Psoas muscle (tissue), 8 donors: ENCODE results near the gene PAPPA. TPM values are rescaled to one million over a fixed set of nuclear protein-coding genes. Genes with fewer than 3 reads are reported as not detected.

Experiments used
- ATAC-seq, 4 donors: fragments of 200-7000 bp; cut with Tn5 transposase; one replicate each; pipeline ENCODE4 v1.9.1; 2020; ENCODE audit warnings: moderate library complexity in 3 of 4, mild to moderate bottlenecking in 2 of 4
- DNase-seq, 2 donors: peaks; one replicate each; pipeline ENCODE4 v3.0.0-alpha.2; 2020
- H3K27ac ChIP-seq: fragments of 200-600 bp; one replicate; pipeline ENCODE4 v1.8.0; 2022
- H3K27me3 ChIP-seq, 3 donors: fragments of 200-600 bp in 1 of 3; one replicate each; pipeline versions ENCODE4 v1.6.1 to v1.8.0; 2013 to 2022; ENCODE audit warnings: low read length in 2 of 3, mild to moderate bottlenecking in 2 of 3, moderate library complexity in 1 of 3; ENCODE audit not compliant: insufficient read depth in 3 of 3
- H3K36me3 ChIP-seq, 2 donors: fragments of 200-600 bp in 1 of 2; one replicate each; pipeline versions ENCODE4 v1.6.1 to v1.8.0; 2013 to 2022; ENCODE audit warnings: low read depth in 1 of 2, mild to moderate bottlenecking in 1 of 2, moderate library complexity in 1 of 2; ENCODE audit not compliant: insufficient read depth in 1 of 2
- H3K4me1 ChIP-seq: fragments of 200-600 bp; one replicate; pipeline ENCODE4 v1.8.0; 2022
- H3K4me3 ChIP-seq: fragments of 200-600 bp; one replicate; pipeline ENCODE4 v1.8.0; 2022; ENCODE audit warnings: mild to moderate bottlenecking
- H3K9me3 ChIP-seq: fragments of 200-600 bp; one replicate; pipeline ENCODE4 v1.8.0; 2022
- CTCF ChIP-seq: fragments of 200-600 bp; IDR thresholded peaks from one replicate; pipeline ENCODE4 v1.8.0; 2022; ENCODE audit warnings: antibody characterized with exemption
- WGBS, 3 donors: extraction: QIAGEN DNeasy Blood & Tissue Kit; methylation state at CpG; one replicate each; pipeline versions ENCODE4 v1.1.6 to v1.1.7; 2013; 5-methylcytosine and 5-hydroxymethylcytosine counted together
- intact Hi-C, 2 donors: fragments of 100-400 bp; cut with DNase I; formaldehyde crosslinking; loops; one replicate each; pipeline versions ENCODE4 v1.11.0 to v1.14.2; 2022
- polyA plus RNA-seq, 3 donors: library from polyadenylated mRNA; stranded (reverse); fragments of 200-250 nt; gene quantifications; one replicate each; pipeline ENCODE4 v1.2.3, GENCODE V29; 2013
- total RNA-seq, 4 donors: library from RNA; stranded (reverse); fragmentation: NEBNext Ultra II Directional in 2 of 4; extraction: Animal tissue kit (Norgen Biotek cat#: 25700) in 2 of 4; gene quantifications; one replicate each; pipeline versions ENCODE4 v1.2.1 to v1.2.4, GENCODE V29; 2021 to 2023
- donor health status: healthy with polysubstance abuse.
- donor health status: DM: no; HTN: no; CAD: no; lungs with moderate emphysema.
- donor health status: Bipolar disorder and iron deficiency.
- donor health status: healthy.
- donor health status: DM: yes; HTN: yes; CAD: no.
- donor health status: DM: no; HTN: no; CAD: no.
- donor health status: DM: no; HTN: no; CAD: no.
- donor health status: DM: yes; HTN: yes; CAD: no.

Gene PAPPA
- total and polyA plus RNA-seq, 7 donors: 0.07 to 0.88 (median 0.61) TPM

GRCh38 chr9:116271991-116272390 lies 118.4 kb downstream of the PAPPA start:
- no peaks in the 10 kb centered on the region for H3K27me3 ChIP-seq
- no peaks in the 10 kb centered on the region for H3K4me1 ChIP-seq
- 24 to 28% (median 27%) methylated on average over 5 of the region's 5 CpGs for WGBS, 3 donors
- no peak for TF ChIP-seq CTCF
- H3K36me3 ChIP-seq: no peaks in the 10 kb centered on the region
- H3K27ac ChIP-seq: no peak overlapping the region
- intact Hi-C loops: loop anchor here in 1 of 2 donors (10.0 kb wide), 1 partner anchor 373 kb away; no protein-coding TSS in a partner anchor
- no peak overlapping the region for H3K4me3 ChIP-seq
- ATAC-seq (no peak), DNase-seq (no peak)
- H3K9me3 ChIP-seq: no peaks in the 10 kb centered on the region

- no peak for TF ChIP-seq CTCF
- ATAC-seq (no peak), DNase-seq (no peak)
- no peaks in the 10 kb centered on the region for H3K27me3 ChIP-seq
- no peak overlapping the region for H3K4me3 ChIP-seq
- no peaks in the 10 kb centered on the region for H3K4me1 ChIP-seq
- no peak overlapping the region for H3K27ac ChIP-seq
- intact Hi-C loops: loop anchor here in 1 of 2 donors (10.0 kb wide), 1 partner anchor 371 kb away; no protein-coding TSS in a partner anchor
- no peaks in the 10 kb centered on the region for H3K9me3 ChIP-seq
- no peaks in the 10 kb centered on the region for H3K36me3 ChIP-seq
- WGBS, 3 donors: 53 to 69% (median 53%) methylated on average over 2 of the region's 2 CpGs
Measured at GRCh38 chr9:116274293-116274692, 120.7 kb downstream of the PAPPA start.

- DNase-seq (no peak), ATAC-seq (no peak)
- TF ChIP-seq CTCF: no peak
- H3K4me1 ChIP-seq: no peaks in the 10 kb centered on the region
- no peaks in the 10 kb centered on the region for H3K27me3 ChIP-seq
- intact Hi-C loops: loop anchor here in 1 of 2 donors (10.0 kb wide), 1 partner anchor 369 kb away; no protein-coding TSS in a partner anchor
- H3K4me3 ChIP-seq: no peak overlapping the region
- H3K9me3 ChIP-seq: no peaks in the 10 kb centered on the region
- H3K36me3 ChIP-seq: no peaks in the 10 kb centered on the region
- WGBS, 3 donors: 49 to 53% (median 51%) methylated on average over 6 of the region's 6 CpGs
- H3K27ac ChIP-seq: no peak overlapping the region
Measured at GRCh38 chr9:116275418-116276195, 122.0 kb downstream of the PAPPA start.

- ATAC-seq (no peak), DNase-seq (no peak)
- Histone ChIP-seq H3K4me1 (no peaks in the 10 kb centered on the region), H3K9me3 (no peaks in the 10 kb centered on the region), H3K36me3 (no peaks in the 10 kb centered on the region), H3K27ac (no peak overlapping the region), H3K27me3 (no peaks in the 10 kb centered on the region), H3K4me3 (no peak overlapping the region)
- no peak for TF ChIP-seq CTCF
- intact Hi-C loops: loop anchor here in 1 of 2 donors (10.0 kb wide), 1 partner anchor 369 kb away; no protein-coding TSS in a partner anchor
Measured at GRCh38 chr9:116276196-116276493, 122.6 kb downstream of the PAPPA start.
